HG02981 (cell line): ENCODE measurements around the gene PODXL2.
A peak's percentile ranks its signal among the peaks of the same experiment; 100 is the strongest.
"Not testable (repeated sequence)": the region's sequence is repeated elsewhere in the genome, so short reads cannot be mapped to it uniquely, and the experiment has no call there.

ENCODE experiments used
- ATAC-seq: cut with Tn5 transposase; IDR thresholded peaks from one replicate; pipeline ENCODE4 v1.9.1; 2021; ENCODE audit warnings: mild to moderate bottlenecking, moderate library complexity; ENCODE audit not compliant: unreplicated experiment

The PODXL2 gene

DNA sequence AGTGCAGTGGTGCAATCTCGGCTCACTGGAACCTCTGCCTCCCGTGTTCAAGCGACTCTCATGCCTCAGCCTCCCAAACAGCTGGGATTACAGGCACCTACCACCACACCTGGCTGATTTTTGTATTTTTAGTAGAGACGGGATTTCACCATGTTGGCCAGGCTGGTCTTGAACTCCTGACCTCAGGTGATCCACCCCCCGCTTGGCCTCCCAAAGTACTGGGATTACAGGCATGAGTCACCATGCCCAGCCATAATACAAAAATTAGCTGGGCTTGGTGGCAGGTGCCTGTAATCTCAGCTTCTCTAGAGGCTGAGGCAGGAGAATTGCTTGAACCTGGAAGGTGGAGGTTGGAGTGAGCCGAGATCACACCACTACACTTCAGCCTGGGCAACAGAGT is 26.0 kb downstream of the PODXL2 start:
- not testable (repeated sequence) for ATAC-seq

- ATAC-seq = no peak
Measured at GRCh38 chr3:127655641-127656040, 26.7 kb downstream of the PODXL2 start.

DNA sequence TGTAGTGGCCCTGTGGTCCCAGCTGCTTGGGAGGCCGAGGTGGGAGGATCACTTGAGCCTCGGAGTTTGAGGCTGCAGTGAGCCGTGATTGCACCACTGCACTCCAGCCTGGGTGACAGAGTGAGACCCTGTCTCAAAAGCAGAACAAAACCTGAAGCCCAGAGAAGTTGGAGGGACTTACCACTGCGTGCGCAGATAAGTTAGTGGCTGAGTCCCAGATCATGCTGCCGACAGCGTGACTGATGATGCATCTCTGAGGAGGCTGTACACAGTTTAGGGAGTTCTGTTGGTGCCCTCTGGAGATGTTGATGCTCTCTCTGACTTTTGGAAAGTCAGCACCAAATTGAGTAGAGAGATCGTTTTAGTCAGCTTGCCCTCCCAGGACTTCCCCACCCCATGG is 27.9 kb downstream of the PODXL2 start:
- no peak for ATAC-seq

DNA sequence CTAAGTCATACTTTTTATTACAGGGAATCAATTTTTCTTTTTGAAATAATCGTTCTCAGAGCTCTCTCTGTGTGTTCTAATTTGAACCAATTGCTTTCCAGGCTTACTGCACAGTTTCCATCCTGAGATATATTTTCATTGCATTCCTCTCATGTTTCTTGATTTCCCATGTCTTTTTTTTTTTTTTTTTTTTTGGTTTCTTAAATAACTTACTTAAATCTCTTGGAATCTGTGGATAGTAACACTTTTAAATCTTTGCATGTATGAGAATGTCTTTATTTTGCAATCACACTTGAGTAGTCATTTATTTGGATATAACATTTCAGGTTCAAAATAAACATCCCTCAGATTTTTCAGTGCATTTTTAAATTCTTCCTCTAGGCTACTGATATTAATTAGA is 29.2 kb downstream of the PODXL2 start:
- ATAC-seq = no peak

DNA sequence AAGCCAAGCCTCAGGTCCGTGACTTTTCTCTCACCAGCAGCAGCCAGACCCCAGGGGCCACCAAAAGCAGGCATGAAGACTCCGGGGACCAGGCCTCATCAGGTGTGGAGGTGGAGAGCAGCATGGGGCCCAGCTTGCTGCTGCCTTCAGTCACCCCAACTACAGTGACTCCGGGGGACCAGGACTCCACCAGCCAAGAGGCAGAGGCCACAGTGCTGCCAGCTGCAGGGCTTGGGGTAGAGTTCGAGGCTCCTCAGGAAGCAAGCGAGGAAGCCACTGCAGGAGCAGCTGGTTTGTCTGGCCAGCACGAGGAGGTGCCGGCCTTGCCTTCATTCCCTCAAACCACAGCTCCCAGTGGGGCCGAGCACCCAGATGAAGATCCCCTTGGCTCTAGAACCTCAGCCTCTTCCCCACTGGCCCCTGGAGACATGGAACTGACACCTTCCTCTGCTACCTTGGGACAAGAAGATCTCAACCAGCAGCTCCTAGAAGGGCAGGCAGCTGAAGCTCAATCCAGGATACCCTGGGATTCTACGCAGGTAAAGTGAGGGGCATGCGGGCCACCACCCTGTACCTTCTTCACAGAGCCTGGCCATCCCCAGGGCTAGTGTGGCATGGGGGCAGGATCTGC is 31.8 kb downstream of the PODXL2 start:
- ATAC-seq = no peak

DNA sequence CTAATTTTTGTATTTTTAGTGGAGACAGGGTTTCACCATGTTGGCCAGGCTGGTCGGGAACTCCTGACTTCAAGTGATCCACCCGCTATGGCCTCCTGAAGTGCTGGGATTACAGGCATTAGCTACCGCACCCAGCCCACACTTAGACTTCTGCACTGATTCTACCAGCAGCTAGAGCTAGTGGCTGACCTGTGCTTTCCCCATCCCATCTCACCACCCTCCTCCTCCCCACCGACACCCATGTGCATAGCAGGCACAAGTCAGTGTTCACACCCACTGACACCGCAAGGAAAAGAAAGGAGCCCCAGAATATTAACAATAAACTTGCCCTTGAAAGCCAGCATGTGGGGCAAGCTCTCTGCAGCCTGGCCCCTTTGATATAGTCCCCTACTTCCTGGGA is 32.6 kb downstream of the PODXL2 start:
- ATAC-seq = no peak

- ATAC-seq = no peak
Measured at GRCh38 chr3:127662001-127662469, 33.0 kb downstream of the PODXL2 start.

DNA sequence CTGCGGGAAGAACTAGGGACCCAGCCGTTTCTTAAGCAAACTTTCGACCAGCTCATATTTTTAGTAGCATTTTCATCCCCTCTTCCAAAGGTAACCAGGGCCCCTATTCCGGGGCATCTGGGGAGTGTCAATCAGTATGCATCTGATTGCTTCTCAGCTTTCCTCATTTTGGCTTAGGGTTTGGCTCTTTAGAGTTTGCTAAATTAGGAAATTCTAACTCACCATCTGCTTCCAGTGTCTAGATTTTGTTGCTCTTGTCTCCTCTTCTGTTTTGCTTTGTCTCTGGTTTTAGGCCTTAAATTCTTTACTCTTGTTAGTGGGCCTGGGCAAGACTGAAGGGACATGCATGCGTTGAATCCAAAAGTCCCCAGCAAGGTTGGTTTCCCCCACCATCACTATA is 34.2 kb downstream of the PODXL2 start:
- ATAC-seq = no peak

DNA sequence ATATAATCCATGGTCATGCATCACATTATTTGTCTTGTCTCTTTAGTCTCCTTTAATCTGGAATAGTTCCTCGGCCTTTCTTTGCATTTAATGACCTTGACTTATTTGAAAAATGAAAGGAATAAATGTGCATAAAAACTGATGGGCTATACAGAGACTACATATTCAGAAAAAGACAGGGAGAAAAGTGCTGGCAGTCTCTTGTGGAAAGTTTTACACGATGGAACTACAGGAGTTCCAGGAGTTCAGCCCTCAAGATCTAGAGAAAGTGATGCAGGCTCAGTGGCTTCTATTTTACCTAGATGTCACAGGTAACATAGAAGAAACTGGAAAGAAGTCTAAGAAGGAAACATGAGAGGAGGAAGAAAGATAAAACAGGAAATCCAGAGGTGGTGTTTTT is 36.2 kb downstream of the PODXL2 start:
- ATAC-seq = no peak

DNA sequence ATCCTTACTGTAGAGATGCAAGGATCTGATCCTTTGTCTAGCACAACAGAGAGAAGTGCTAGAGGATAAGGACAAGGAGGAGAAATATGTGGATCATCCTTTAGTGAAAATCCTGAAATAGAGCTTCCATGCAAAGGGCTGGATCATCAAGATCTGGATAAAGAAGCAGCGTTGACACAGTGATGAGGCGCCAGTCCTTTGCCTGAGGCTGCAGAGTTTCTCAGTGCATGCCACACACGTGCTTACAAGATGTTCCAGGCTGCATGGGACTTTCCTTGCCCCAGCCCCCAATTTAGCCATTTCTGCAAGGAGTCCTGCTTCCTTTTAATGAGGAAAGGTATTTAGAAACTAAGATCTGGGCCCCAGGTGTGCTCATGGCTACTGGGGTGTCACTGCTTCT is 36.6 kb downstream of the PODXL2 start:
- no peak for ATAC-seq

DNA sequence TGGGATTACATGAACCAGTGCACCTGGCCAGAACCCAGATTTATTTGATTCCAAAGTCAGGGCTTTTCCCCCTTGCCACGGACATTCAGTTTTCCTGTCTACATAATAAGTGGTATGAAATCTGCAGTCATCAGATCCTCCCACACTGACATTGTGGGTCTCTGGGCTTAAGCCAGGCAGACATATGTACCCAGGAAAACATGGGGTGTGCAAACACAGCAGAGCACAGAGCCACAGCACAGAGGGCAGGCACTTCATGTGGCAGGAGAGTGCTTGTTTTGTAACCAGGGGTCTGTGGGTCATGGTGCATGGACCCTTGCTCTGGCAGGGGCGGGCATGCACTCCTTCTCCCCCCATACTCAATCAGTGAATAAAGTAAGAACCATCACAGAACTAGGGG is 37.7 kb downstream of the PODXL2 start:
- no peak for ATAC-seq

DNA sequence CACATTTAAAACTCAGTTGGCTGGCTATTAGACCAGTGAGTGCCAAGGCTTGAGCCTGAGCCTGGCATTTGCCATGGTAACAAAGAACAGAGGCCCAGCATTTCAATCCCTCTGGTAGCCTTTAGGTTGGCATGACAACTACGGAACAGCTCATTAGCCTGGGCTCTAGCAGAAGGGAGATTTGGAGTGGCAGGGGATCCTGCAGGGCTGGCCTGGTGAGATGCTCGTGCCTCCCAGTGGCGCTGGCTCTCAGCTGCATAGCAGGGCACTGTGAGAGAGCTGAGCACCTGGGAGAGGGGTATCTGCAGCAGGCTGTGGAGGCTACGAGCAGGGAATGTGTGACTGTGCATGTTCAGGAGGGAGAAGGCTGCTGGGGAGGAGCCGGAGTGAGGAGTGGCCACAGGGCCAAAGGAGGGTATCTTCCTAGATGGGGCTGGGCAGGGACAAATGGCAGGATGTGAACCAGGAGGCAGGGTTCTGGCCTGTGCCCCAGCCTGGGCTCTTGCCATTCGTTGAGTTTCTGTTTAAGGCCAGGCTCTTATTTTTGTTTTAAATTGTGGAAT is 38.2 kb downstream of the PODXL2 start:
- ATAC-seq = no peak

- ATAC-seq = no peak
Measured at GRCh38 chr3:127668906-127669305, 39.9 kb downstream of the PODXL2 start.

GRCh38 chr3:127669541-127670228 is 40.7 kb downstream of the PODXL2 start:
- ATAC-seq = no peak

DNA sequence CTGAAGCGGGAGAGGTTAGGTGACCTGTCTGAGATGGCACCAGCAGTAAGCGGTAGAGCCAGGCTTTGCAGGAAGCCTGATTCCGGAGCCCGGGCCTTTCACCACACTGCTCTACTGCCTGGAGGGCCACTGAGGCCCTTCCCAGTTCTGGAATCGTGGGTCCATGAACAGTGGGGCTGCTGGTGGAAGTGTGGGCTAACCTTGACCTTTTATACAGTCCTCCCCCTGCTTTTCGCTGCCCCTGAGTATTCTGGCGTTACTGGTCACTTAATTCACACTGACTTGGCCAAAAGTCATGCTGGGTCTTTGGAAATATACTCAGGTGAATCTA is 41.2 kb downstream of the PODXL2 start:
- ATAC-seq = no peak

DNA sequence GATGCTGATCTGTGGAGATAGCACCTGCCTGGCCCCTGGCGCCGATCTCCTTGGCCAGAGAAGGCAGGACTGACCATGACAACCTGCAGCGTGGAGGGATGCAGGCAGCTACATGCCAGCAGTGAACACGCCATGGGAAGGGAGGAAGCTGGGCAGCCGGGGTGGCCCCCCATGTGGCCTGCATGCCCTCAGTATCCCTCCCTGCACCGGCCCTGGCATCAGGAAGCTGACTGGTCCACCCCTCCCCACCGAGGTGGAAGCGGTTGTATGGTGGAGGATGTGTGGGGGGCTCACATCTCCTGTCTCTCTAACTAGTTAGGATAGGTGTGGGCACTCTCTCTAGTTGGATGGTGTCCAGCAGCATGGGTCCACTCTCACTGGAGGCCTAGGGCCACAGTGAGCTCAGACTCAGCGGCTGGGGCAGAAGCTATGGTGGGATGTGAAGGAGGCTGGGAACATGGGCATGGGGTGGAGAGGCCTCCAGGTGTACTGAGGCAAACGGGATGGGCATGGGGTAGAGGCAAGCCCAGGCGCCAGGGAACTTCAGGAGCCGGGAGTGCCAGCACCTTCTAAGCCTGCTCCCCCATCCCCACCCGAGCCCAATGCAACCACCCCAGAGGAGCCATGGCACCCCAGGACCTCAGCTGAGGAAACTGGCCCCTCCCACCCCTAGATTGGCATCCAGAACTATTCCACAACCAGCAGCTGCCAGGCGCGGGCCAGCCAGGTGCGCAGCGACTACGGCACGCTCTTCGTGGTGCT is 42.0 kb downstream of the PODXL2 start:
- ATAC-seq = no peak

GRCh38 chr3:127671523-127672428 is 42.8 kb downstream of the PODXL2 start:
- peak; percentile 9 for ATAC-seq

DNA sequence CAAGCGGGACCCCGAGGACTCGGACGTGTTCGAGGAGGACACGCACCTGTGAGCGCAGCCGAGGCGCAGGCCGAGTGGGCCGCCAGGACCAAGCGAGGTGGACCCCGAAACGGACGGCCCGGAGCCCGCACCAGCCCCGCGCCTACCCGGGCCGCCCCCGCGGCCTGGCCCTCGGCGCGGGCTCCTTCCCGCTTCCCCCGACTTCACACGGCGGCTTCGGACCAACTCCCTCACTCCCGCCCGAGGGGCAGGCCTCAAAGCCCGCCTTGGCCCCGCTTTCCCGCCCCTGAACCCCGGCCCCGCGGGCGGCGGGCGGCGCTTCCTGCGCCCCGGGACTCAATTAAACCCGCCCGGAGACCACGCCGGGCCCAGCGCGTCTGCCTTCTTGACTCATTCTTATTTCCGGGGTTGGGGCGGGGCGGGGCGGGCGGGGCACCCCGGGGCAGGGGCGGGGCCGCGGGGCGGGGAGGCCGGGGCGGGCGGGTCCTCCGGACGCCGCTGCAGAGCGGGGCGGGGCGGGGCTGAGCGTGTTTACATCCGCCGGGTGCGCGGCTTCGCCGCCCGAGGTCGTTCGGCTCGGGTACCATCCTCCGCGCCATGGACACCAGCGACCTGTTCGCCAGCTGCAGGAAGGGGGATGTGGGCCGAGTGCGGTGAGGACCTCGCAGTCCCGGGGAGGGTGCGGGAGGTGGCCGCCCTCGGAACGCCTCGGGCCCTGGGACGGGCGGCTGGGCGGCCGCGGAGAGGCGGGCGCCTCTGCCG is 43.6 kb downstream of the PODXL2 start, which contains the start of gene ABTB1:
Gene ABTB1, plus strand, starts transcription at position 524 of the 762 bp plus-strand sequence. Its CDS starts 74 bp downstream, at position 598.
- peak; percentile 61 for ATAC-seq

DNA sequence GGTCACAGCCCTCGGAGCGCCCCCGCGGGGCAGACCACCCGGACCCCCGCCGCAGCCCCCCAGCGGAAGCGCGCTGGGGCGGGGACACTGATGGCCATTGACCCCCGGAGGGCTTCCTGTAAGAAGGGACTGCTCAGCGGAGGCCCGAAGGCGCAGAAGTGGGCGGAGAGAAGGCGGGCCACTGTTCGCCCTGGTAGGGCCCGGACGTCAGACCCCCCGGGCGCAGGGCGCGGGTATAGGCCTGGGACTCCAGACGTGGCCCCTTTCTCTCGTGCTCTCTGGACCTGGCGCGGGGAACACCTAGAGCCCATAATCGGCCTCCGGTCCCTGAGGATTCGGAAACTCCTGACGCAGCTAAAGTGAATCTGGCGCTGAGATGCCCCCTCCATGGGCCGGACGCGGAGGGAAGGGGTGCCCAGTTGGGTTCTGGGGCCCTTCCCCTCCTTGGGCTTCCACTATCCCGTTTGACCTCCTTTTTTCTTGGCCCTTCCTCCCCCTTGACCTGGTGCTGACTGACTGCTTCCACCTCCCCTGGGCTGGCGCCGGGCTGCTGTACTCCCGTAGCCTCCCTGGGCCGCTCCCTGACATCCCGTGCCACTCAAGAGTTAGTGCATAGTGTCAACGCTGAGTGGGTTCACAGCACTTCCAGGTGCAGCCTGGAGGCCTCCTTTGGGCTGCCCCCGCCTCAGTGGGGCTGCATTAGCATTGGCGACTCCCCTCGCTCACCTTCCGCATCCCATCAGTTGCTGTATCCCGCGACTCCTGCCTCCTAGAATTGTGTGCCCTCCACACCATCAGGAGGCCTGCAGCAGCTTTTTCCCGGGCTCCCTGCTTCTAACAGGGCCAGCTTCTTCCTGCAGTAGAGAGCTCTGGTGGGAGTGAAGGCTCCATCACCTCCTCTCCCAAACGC is 44.5 kb downstream of the PODXL2 start:
- ATAC-seq = peak; percentile 38
